Measurements from ENCODE around the gene LARP4. TPM values are rescaled to one million over a fixed set of nuclear protein-coding genes. Genes with fewer than 3 reads are reported as not detected.
"Not testable (repeated sequence)": the region's sequence is repeated elsewhere in the genome, so short reads cannot be mapped to it uniquely, and the experiment has no call there.

LARP4 gene
- total RNA-seq, 1 donor from 2014 or later = 55.6 TPM

- intact Hi-C loops (cut with micrococcal nuclease) = no loop called here
- DNase-seq = no peak
- peak; percentile 45 for ATAC-seq
These were observed 116.8 kb downstream of the LARP4 start for GRCh38 chr12:50517421-50518048.

DNA sequence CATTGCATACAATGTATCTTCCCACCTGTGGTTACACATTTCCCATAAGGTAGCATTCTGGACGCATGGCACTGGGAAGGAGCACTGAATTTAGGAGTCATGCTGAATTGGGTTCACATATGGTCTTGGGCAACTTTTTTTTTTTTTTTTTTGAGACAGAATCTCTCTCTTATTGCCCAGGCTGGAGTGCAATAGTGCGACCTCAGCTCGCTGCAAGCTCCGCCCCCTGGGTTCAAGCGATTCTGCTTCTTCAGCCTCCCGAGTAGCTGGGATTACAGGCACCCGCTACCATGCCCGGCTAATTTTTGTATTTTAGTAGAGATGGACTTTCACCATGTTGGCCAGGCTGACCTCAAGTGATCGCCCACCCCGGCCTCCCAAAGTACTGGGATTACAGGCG is 117.4 kb downstream of the LARP4 start:
- DNase-seq (peak; percentile 38), ATAC-seq (no peak)
- intact Hi-C loops (cut with micrococcal nuclease) = no loop called here

- intact Hi-C loops (cut with micrococcal nuclease) = no loop called here
- no peak for DNase-seq
- no peak for ATAC-seq
These were observed 118.7 kb downstream of the LARP4 start for GRCh38 chr12:50519353-50519752.

GRCh38 chr12:50520416-50521207 is 119.9 kb downstream of the LARP4 start:
- ATAC-seq (peak; percentile 67), DNase-seq (no peak)
- intact Hi-C loops (cut with micrococcal nuclease) = no loop called here

- intact Hi-C loops (cut with micrococcal nuclease); ATAC-seq; DNase-seq: not testable (repeated sequence)
These were observed 121.1 kb downstream of the LARP4 start for GRCh38 chr12:50521781-50522180.

- ATAC-seq (peak; percentile 16), DNase-seq (no peak)
- intact Hi-C loops (cut with micrococcal nuclease) = no loop called here
These were observed 123.1 kb downstream of the LARP4 start for GRCh38 chr12:50523772-50524171.

DNA sequence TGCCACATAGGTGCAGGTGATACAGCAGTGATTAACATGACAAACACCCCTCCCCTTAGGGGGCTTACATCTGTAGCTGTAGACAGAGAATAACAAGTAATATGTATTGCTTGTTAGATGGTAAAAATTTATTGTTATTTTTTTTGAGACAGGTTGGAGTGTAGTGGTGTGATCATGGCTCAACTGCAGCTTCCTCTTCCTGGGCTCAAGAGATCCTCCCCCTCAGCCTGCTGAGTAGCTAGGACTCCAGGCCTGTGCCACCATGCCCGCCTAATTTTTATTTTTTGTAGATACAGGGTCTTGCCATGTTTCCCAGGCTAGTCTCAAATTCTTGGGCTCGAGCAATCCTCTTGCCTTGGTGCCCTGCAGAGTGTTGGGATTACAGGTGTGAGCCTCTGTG is 123.9 kb downstream of the LARP4 start:
- no peak for ATAC-seq
- intact Hi-C loops (cut with micrococcal nuclease) = no loop called here
- no peak for DNase-seq

- DNase-seq (no peak), ATAC-seq (no peak)
- intact Hi-C loops (cut with micrococcal nuclease) = no loop called here
These were observed 124.7 kb downstream of the LARP4 start for GRCh38 chr12:50525422-50525821.

DNA sequence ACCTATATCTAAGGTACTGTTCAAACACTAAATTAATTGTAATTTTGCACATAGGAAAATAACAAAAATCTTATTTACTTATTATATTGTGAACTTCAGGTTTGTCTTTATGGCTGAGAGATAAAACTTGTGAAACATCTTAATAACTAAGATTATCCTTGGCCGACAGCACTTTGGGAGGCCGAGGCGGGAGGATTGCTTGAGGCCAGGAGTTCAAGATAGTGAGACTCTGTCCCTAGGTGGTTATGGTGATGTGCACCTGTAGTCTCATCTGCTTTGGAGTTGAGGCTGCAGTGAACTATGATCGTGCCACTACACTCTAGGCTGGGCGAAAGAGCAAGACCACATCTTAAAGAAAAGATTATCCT is 126.7 kb downstream of the LARP4 start:
- ATAC-seq = no peak
- intact Hi-C loops (cut with micrococcal nuclease) = no loop called here
- DNase-seq = no peak

DNA sequence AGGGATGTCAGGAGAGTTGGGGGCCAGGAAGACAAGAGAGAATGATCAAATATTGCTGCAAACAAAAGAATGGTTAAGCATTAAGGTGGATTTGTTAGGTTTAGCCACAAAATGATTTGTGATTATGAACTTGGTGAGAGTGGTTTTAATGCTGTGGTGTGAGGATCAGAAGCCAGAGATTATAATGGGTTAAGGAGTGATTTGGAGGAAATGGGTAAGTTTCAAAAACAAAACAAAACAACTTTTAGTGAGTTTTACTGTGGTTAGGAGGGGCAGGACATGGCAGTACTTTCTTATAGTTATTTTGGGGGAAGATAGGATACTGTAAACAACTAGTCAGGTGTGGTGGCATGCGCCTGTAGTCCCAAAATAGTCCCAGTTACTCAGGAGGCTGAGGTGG is 128.1 kb downstream of the LARP4 start:
- intact Hi-C loops (cut with micrococcal nuclease) = no loop called here
- ATAC-seq (no peak), DNase-seq (no peak)

DNA sequence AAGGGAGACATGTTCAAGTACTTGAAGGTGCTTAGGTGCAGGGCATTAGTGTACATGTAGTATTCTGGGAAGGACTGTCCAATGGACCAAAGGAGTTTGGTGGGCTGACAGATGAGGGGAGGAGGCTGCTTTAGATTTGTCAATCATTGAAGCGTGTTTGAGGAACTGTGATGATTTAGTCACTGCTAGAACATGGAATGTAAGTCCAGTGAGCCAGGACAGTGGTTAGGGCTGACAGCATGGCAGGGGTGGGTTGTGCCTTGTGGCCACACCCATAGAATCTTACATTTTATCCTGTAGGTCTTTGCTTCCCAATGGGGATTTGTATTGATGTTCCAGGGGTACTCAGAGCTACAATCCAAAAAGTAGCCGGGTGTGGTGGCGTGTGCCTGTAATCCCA is 128.7 kb downstream of the LARP4 start:
- intact Hi-C loops (cut with micrococcal nuclease) = no loop called here
- ATAC-seq (no peak), DNase-seq (no peak)

Other genes with a start within 250 kb of the LARP4 start
- 9.4 TPM for gene CERS5, start 233.5 kb upstream of the LARP4 start, total RNA-seq
- gene LIMA1, start 117.4 kb upstream of the LARP4 start, total RNA-seq = 15.0 TPM
- not detected for gene FAM186A, start 4.3 kb upstream of the LARP4 start, total RNA-seq
- gene DIP2B, start 104.1 kb downstream of the LARP4 start, total RNA-seq = 11.4 TPM

All from left ventricle myocardium superior (tissue), 1 donor.